Spleen (tissue), 11 donors: ENCODE results near the gene COL4A2. TPM values are rescaled to one million over a fixed set of nuclear protein-coding genes. Genes with fewer than 3 reads are reported as not detected.

Experiments
- DNase-seq: peaks from one replicate; pipeline ENCODE4 v3.0.0-alpha.2; 2020
- H3K27ac ChIP-seq, 8 donors: fragments of 200-600 bp; sonication (generic) in 7 of 8; 1 replicate in 4 of 8; 2 replicates in 4 of 8; pipeline versions ENCODE4 v1.5.0 to v1.8.0; 2016 to 2021; ENCODE audit warnings: inconsistent platforms in 4 of 8, mild to moderate bottlenecking in 4 of 8, moderate library complexity in 1 of 8
- H3K27me3 ChIP-seq, 7 donors: fragments of 200-600 bp; sonication (generic) in 6 of 7; replicated peaks in 1 of 7; 1 replicate in 4 of 7; 2 replicates in 3 of 7; pipeline versions ENCODE4 v1.5.0 to v1.8.0; 2016 to 2021; ENCODE audit warnings: inconsistent platforms in 3 of 7, mild to moderate bottlenecking in 1 of 7
- H3K36me3 ChIP-seq, 6 donors: fragments of 200-600 bp; sonication (generic) in 5 of 6; 1 replicate in 4 of 6; 2 replicates in 2 of 6; pipeline versions ENCODE4 v1.5.0 to v1.8.0; 2016 to 2021; ENCODE audit warnings: inconsistent platforms in 2 of 6
- H3K4me1 ChIP-seq, 6 donors: fragments of 200-600 bp; sonication (generic) in 5 of 6; 1 replicate in 3 of 6; 2 replicates in 3 of 6; pipeline versions ENCODE4 v1.5.0 to v1.8.0; 2016 to 2021; ENCODE audit warnings: inconsistent platforms in 3 of 6
- H3K4me3 ChIP-seq, 8 donors: fragments of 200-600 bp; sonication (generic) in 7 of 8; 1 replicate in 4 of 8; 2 replicates in 4 of 8; pipeline versions ENCODE4 v1.5.0 to v1.8.0; 2016 to 2021; ENCODE audit warnings: inconsistent platforms in 4 of 8, mild to moderate bottlenecking in 4 of 8, moderate library complexity in 2 of 8
- H3K9me3 ChIP-seq, 8 donors: fragments of 200-600 bp; sonication (generic) in 7 of 8; 1 replicate in 4 of 8; 2 replicates in 4 of 8; pipeline versions ENCODE4 v1.5.0 to v1.8.0; 2016 to 2021; ENCODE audit warnings: inconsistent platforms in 4 of 8
- POLR2A ChIP-seq, 3 donors: fragments of 450-650 bp; IDR thresholded peaks; one replicate each; pipeline ENCODE4 v1.5.1; 2017; ENCODE audit warnings: antibody characterized with exemption in 3 of 3, mild to moderate bottlenecking in 1 of 3
- POLR2AphosphoS5 ChIP-seq, 3 donors: sonication (generic); formaldehyde crosslinking; IDR thresholded peaks; one replicate each; pipeline ENCODE4 v1.5.1; 2017; ENCODE audit warnings: antibody characterized with exemption in 3 of 3
- WGBS, 5 donors: extraction: QIAGEN DNeasy Blood & Tissue Kit in 3 of 5; methylation state at CpG; one replicate each; pipeline versions ENCODE4 v1.1.5 to v1.1.7; 2013 to 2018; 5-methylcytosine and 5-hydroxymethylcytosine counted together
- intact Hi-C: fragments of 100-400 bp; cut with DNase I; formaldehyde crosslinking; loops from one replicate; pipeline ENCODE4 v1.15.0; 2023; ENCODE audit warnings: low total_unique reads
- polyA plus RNA-seq, 3 donors: library from polyadenylated mRNA; stranded (reverse); fragments of 200-250 nt; gene quantifications; one replicate each; pipeline ENCODE4 v1.2.1, GENCODE V29; 2013
- total RNA-seq, 7 donors: library from RNA; depleted of rRNA in 3 of 7; stranded (reverse); fragments of >200 nt in 3 of 7; fragmentation: NEBNext Ultra II Directional in 4 of 7; extraction: Animal tissue kit (Norgen Biotek cat#: 25700) in 4 of 7; gene quantifications; one replicate each; pipeline versions ENCODE4 v1.1.0 to v1.2.1, GENCODE V29; 2016 to 2021
- TF ChIP-seq, protein P1 (sequence below), 11 experiments: fragments of 200-600 bp in 7 of 11; fragments of 450-650 bp in 4 of 11; sonication (generic) in 4 of 11; IDR thresholded peaks in 8 of 11; conservative IDR thresholded peaks in 3 of 11; 1 replicate in 7 of 11; 2 replicates in 4 of 11; pipeline versions ENCODE4 v1.4.0 to v1.8.0; 2016 to 2021; ENCODE audit warnings: antibody characterized with exemption in 11 of 11, inconsistent platforms in 4 of 11, mild to moderate bottlenecking in 1 of 11
- donor health status: healthy with polysubstance abuse.
- donor health status: DM: no; HTN: no; CAD: no; lungs with moderate emphysema.
- donor health status: DM: no; HTN: no; CAD: no.
- donor health status: Bipolar disorder and iron deficiency.
- donor health status: healthy.
- donor health status: DM: no; HTN: no; CAD: no.
- donor health status: DM: yes; HTN: yes; CAD: no.

The COL4A2 gene
- total and polyA plus RNA-seq, 10 donors = 52.6 to 712 (median 337) TPM

- Histone ChIP-seq H3K4me1 (peaks cover 17 to 53% (median 31%) of the 10 kb centered on the region in 6 donors), H3K9me3 (no peaks in the 10 kb centered on the region), H3K27me3 (no peaks in the 10 kb centered on the region), H3K4me3 (no peak overlapping the region), H3K36me3 (peaks cover 0 to 78% (median 11%) of the 10 kb centered on the region in 6 donors), H3K27ac (peak overlapping the region in 1 of 8 donors; percentile 75)
- intact Hi-C loops = no loop called here
- TF ChIP-seq POLR2AphosphoS5 (IDR thresholded peaks at IDR 0.05) = no peak
- TF ChIP-seq POLR2A (IDR thresholded peaks at IDR 0.05) = no peak
- TF ChIP-seq, protein P1, sequence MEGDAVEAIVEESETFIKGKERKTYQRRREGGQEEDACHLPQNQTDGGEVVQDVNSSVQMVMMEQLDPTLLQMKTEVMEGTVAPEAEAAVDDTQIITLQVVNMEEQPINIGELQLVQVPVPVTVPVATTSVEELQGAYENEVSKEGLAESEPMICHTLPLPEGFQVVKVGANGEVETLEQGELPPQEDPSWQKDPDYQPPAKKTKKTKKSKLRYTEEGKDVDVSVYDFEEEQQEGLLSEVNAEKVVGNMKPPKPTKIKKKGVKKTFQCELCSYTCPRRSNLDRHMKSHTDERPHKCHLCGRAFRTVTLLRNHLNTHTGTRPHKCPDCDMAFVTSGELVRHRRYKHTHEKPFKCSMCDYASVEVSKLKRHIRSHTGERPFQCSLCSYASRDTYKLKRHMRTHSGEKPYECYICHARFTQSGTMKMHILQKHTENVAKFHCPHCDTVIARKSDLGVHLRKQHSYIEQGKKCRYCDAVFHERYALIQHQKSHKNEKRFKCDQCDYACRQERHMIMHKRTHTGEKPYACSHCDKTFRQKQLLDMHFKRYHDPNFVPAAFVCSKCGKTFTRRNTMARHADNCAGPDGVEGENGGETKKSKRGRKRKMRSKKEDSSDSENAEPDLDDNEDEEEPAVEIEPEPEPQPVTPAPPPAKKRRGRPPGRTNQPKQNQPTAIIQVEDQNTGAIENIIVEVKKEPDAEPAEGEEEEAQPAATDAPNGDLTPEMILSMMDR (IDR thresholded peaks at IDR 0.05 in 8 of 11, conservative IDR thresholded peaks at IDR 0.05 in 3 of 11) = no peak
- WGBS, 5 donors = 86 to 91% (median 89%) methylated on average over 8 of the region's 8 CpGs
- no peak for DNase-seq
Observed at GRCh38 chr13:110468986-110469495, 162.0 kb downstream of the COL4A2 start.

- Histone ChIP-seq H3K4me3 (no peak overlapping the region), H3K36me3 (peaks cover 0 to 78% (median 13%) of the 10 kb centered on the region in 6 donors), H3K27ac (peak overlapping the region in 4 of 8 donors; percentile 64 to 77 (median 71)), H3K9me3 (no peaks in the 10 kb centered on the region), H3K27me3 (no peaks in the 10 kb centered on the region), H3K4me1 (peaks cover 17 to 47% (median 29%) of the 10 kb centered on the region in 6 donors)
- 63 to 85% (median 80%) methylated on average over 5 of the region's 5 CpGs for WGBS, 5 donors
- no peak for DNase-seq
- intact Hi-C loops = no loop called here
- TF ChIP-seq POLR2AphosphoS5 (IDR thresholded peaks at IDR 0.05) = no peak
- TF ChIP-seq POLR2A (IDR thresholded peaks at IDR 0.05) = no peak
- TF ChIP-seq, protein P1 (IDR thresholded peaks at IDR 0.05 in 8 of 11, conservative IDR thresholded peaks at IDR 0.05 in 3 of 11) = no peak
Observed at GRCh38 chr13:110469597-110469996, 162.5 kb downstream of the COL4A2 start.

DNA sequence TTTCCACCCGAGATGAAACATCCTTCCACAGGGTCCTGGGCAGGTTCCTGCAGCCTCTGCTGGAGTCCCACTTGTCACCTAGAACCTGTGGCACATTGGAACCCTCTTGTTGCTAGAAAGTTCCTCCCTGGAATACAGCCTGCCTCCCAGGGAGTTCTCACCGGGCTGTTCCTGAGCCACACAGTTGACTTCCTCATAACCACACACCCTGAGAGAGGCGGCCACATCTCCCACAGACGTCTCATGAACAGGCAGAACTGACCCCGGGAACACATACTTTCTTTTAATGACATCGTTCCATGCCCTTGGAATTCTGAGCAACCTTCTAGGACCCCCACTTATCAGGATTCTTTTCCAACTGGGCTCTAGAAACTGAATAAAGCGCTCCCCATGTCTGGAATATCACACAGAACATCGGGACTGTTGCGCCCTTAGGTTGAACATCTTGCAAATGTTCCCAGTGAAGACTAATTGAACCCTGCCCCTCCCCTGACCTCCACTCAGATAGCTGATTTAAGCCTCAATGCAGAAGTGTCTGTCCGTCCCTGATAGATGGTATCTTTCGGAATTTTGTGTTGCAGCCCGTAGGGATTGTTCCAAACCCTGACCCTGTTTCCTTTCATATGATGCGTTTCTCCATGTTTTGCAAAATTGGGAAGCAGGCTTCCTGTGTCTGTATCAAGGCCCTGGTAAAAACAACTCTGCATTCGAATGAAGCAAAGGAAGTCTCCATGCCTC is 163.4 kb downstream of the COL4A2 start:
- 43 to 53% (median 48%) methylated on average over 13 to 14 of the region's 14 CpGs for WGBS, 5 donors
- Histone ChIP-seq H3K36me3 (peaks cover 0 to 78% (median 12%) of the 10 kb centered on the region in 6 donors), H3K4me1 (peaks cover 17 to 43% (median 30%) of the 10 kb centered on the region in 6 donors), H3K27me3 (no peaks in the 10 kb centered on the region), H3K27ac (peak overlapping the region in 7 of 8 donors; percentile 23 to 77 (median 66)), H3K9me3 (no peaks in the 10 kb centered on the region), H3K4me3 (no peak overlapping the region)
- intact Hi-C loops = no loop called here
- DNase-seq = no peak
- TF ChIP-seq POLR2A (IDR thresholded peaks at IDR 0.05) (no peak), POLR2AphosphoS5 (IDR thresholded peaks at IDR 0.05) (peak in 1 of 3 donors; percentile 80)

DNA sequence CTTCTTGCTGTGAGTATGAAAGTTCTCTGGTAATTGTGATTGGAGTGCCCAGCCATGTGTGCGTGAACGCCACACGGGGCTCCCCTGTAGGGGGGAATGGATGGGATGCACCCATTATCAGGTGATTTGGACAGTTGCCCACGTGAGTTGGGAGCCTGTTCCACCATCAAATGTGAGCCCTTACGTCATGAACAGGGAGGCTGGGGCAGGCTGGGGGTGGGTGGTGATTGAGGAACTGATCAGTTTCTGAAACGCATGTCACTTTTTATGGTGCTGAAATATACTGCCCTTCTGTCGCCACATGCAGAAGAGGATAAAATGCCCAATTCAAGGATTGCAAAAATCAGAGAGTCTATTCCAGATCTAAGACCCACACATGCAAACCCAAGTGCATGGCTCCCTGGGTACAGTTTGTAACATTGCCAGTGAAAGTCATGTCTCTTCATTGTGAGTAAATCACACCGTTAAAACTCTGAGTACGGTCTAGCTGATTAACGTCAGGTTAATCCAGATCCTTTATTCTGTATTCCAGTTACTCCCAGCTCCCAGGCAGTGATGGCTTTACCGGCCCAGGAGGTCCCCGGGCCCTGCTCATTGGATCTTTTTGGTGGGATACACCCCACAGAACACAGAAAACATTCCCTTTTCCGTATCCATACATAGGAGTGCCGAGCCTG is 164.2 kb downstream of the COL4A2 start:
- H3K27ac ChIP-seq = peak overlapping the region in 7 of 8 donors; percentile 42 to 77 (median 66)
- H3K4me1 ChIP-seq = peaks cover 17 to 43% (median 30%) of the 10 kb centered on the region in 6 donors
- peak overlapping the region in 1 of 8 donors; percentile 26 for H3K4me3 ChIP-seq
- peak; percentile 75 for DNase-seq
- peaks cover 0 to 78% (median 12%) of the 10 kb centered on the region in 6 donors for H3K36me3 ChIP-seq
- no peaks in the 10 kb centered on the region for H3K9me3 ChIP-seq
- WGBS, 5 donors = 48 to 69% (median 64%) methylated on average over 14 of the region's 14 CpGs
- intact Hi-C loops = no loop called here
- TF ChIP-seq POLR2A (IDR thresholded peaks at IDR 0.05) = no peak
- no peak for TF ChIP-seq POLR2AphosphoS5 (IDR thresholded peaks at IDR 0.05)
- TF ChIP-seq, protein P1 (IDR thresholded peaks at IDR 0.05 in 8 of 11, conservative IDR thresholded peaks at IDR 0.05 in 3 of 11) = no peak
- H3K27me3 ChIP-seq = no peaks in the 10 kb centered on the region
